Measurements from ENCODE around the gene UGT3A2. TPM values are rescaled to one million over a fixed set of nuclear protein-coding genes. Genes with fewer than 3 reads are reported as not detected.

UGT3A2 gene
- total RNA-seq, 2 donors from 2014 or later = not detected

DNA sequence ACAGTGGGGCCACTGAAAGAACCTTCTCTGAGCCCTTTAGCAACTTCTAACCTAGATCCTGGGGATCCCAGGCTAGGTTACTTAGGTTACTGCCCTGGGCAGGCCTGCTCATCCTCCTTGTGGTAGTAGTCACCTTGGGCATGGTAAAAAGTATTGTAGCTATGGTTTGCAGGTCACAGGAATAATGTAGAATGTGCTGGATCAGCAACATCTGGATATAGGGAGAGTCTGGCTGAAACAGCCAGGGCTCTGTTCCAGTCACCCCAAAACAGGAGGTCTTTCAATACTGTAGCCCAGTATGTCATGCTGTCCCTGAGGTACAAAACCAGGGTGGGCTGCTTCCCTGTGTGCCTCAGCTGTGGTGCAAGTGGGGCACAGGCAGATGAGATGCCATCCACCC, 33.6 kb downstream of the UGT3A2 start:
- no peak for DNase-seq (ENCODE audit: low spot score)
- no peaks in the 10 kb centered on the region for H3K9me3 ChIP-seq
- H3K4me1 ChIP-seq (ENCODE audit: control insufficient read depth in 1 of 2, low read depth in 2 of 2) = no peaks in the 10 kb centered on the region
- no peak overlapping the region for H3K27ac ChIP-seq
- no peak for ATAC-seq (ENCODE audit: insufficient number of reproducible peaks, low FRiP score, low read depth)
- no peak overlapping the region for H3K4me3 ChIP-seq
- TF ChIP-seq, protein P1, sequence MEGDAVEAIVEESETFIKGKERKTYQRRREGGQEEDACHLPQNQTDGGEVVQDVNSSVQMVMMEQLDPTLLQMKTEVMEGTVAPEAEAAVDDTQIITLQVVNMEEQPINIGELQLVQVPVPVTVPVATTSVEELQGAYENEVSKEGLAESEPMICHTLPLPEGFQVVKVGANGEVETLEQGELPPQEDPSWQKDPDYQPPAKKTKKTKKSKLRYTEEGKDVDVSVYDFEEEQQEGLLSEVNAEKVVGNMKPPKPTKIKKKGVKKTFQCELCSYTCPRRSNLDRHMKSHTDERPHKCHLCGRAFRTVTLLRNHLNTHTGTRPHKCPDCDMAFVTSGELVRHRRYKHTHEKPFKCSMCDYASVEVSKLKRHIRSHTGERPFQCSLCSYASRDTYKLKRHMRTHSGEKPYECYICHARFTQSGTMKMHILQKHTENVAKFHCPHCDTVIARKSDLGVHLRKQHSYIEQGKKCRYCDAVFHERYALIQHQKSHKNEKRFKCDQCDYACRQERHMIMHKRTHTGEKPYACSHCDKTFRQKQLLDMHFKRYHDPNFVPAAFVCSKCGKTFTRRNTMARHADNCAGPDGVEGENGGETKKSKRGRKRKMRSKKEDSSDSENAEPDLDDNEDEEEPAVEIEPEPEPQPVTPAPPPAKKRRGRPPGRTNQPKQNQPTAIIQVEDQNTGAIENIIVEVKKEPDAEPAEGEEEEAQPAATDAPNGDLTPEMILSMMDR (IDR thresholded peaks at IDR 0.05) = no peak
- no peaks in the 10 kb centered on the region for H3K27me3 ChIP-seq (replicated peaks; ENCODE audit: insufficient read depth)
- H3K36me3 ChIP-seq = no peaks in the 10 kb centered on the region

DNA sequence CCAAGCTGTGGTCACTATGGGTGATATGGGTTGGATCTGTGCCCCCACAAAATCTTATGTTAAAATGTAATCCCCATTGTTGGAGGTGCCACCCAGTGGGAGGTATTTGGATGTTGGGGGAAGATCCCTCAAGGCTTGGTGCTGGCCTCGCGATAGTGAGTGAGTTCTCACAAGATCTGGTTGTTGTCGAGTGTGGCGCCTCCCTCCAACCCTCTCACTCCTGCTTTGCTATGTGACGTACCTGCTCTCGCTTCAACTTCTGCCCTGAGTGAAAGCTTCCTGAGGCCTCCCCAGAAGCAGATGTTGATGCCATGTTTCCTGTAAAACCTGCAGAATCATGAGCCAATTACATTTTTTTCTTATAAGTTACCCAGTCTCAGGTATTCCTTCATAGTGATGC, 35.5 kb downstream of the UGT3A2 start:
- no peak overlapping the region for H3K27ac ChIP-seq
- TF ChIP-seq, protein P1 (IDR thresholded peaks at IDR 0.05) = no peak
- H3K27me3 ChIP-seq (replicated peaks; ENCODE audit: insufficient read depth) = no peaks in the 10 kb centered on the region
- H3K36me3 ChIP-seq = no peaks in the 10 kb centered on the region
- H3K4me3 ChIP-seq = no peak overlapping the region
- DNase-seq (ENCODE audit: low spot score) (no peak), ATAC-seq (ENCODE audit: insufficient number of reproducible peaks, low FRiP score, low read depth) (no peak)
- H3K9me3 ChIP-seq = no peaks in the 10 kb centered on the region
- H3K4me1 ChIP-seq (ENCODE audit: control insufficient read depth in 1 of 2, low read depth in 2 of 2) = no peaks in the 10 kb centered on the region

DNA sequence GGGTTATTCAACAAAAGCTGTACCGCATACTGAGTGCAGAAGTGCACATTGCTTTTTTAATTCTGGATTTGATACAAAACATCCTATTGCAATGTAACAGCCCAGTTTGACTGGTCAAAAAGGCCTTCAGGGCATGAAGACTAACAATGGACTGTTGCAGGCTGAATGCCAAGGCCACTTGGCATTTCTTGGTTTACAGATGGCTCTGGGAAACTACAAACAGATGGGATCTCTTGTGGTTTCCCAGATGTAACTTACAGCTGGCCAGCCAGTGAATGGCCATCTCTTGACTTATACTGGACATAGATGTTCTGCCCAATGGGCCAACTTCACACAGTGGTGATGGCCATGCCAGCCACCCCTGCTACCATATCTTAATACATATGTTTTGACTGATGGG, 36.8 kb downstream of the UGT3A2 start:
- Histone ChIP-seq H3K4me3 (no peak overlapping the region), H3K27ac (no peak overlapping the region), H3K4me1 (ENCODE audit: control insufficient read depth in 1 of 2, low read depth in 2 of 2) (no peaks in the 10 kb centered on the region), H3K27me3 (replicated peaks; ENCODE audit: insufficient read depth) (no peaks in the 10 kb centered on the region), H3K9me3 (no peaks in the 10 kb centered on the region), H3K36me3 (no peaks in the 10 kb centered on the region)
- no peak for DNase-seq (ENCODE audit: low spot score)
- ATAC-seq (ENCODE audit: insufficient number of reproducible peaks, low FRiP score, low read depth) = no peak
- TF ChIP-seq, protein P1 (IDR thresholded peaks at IDR 0.05) = no peak

DNA sequence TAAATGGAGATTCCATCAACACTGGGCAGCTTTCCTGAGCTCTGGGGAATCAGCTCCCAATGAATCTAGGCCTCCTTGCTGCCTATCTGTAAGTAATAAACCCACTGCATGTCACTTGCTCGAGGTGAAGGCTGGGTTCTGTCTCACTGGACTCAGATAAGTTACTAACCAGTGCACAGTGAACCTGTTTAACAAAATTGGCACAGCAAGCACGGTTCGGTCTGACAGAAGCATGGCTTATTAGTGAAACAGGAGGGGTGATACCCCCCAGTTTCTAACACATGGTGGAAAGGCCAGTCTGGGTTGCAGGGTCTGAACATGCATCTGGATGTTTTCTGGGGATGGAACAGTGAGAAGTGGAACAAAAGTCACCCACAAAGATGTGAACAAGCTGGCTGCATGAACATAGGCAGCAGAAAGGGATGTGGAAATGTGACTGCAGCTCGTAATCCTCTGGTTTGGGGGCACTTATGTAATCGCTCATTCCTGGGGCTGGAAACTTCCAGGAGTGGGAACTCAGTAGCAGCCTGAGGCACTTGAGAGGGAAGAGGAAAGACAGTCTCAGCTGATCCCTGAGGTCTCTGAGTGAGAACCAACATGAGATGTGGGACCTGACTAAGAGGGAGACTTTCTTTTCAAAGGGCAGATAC, 37.7 kb downstream of the UGT3A2 start:
- TF ChIP-seq, protein P1 (IDR thresholded peaks at IDR 0.05) = no peak
- Histone ChIP-seq H3K4me1 (ENCODE audit: control insufficient read depth in 1 of 2, low read depth in 2 of 2) (no peaks in the 10 kb centered on the region), H3K27ac (no peak overlapping the region), H3K27me3 (replicated peaks; ENCODE audit: insufficient read depth) (no peaks in the 10 kb centered on the region), H3K9me3 (no peaks in the 10 kb centered on the region), H3K36me3 (no peaks in the 10 kb centered on the region), H3K4me3 (no peak overlapping the region)
- ATAC-seq (ENCODE audit: insufficient number of reproducible peaks, low FRiP score, low read depth) = no peak
- DNase-seq (ENCODE audit: low spot score) = no peak

DNA sequence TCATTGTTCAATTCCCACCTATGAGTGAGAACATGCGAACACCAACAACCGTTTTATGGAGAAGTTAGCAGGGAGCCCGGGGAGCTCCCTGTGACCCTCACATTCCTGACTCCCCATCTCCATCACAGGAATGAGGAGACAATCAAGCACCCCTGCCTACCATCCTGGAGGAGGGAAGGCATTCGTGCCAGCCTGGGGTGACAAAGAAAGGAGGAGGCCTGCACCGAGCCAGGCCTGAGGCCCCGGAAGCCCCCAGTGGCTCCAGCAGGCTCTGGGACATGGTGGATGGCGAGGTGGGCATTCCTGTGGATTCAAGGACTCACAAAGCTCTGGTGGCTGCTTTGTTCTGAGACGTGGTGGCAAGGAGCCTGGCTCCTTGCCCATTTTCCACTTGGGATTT, 39.0 kb downstream of the UGT3A2 start:
- no peaks in the 10 kb centered on the region for H3K36me3 ChIP-seq
- TF ChIP-seq, protein P1 (IDR thresholded peaks at IDR 0.05) = no peak
- no peaks in the 10 kb centered on the region for H3K4me1 ChIP-seq (ENCODE audit: control insufficient read depth in 1 of 2, low read depth in 2 of 2)
- no peak overlapping the region for H3K4me3 ChIP-seq
- H3K9me3 ChIP-seq = no peaks in the 10 kb centered on the region
- DNase-seq (ENCODE audit: low spot score) (no peak), ATAC-seq (ENCODE audit: insufficient number of reproducible peaks, low FRiP score, low read depth) (no peak)
- H3K27me3 ChIP-seq (replicated peaks; ENCODE audit: insufficient read depth) = no peaks in the 10 kb centered on the region
- no peak overlapping the region for H3K27ac ChIP-seq

Measured in thoracic aorta (tissue), 2 donors.